ENCODE data around the gene VSIR.

The VSIR gene

DNA sequence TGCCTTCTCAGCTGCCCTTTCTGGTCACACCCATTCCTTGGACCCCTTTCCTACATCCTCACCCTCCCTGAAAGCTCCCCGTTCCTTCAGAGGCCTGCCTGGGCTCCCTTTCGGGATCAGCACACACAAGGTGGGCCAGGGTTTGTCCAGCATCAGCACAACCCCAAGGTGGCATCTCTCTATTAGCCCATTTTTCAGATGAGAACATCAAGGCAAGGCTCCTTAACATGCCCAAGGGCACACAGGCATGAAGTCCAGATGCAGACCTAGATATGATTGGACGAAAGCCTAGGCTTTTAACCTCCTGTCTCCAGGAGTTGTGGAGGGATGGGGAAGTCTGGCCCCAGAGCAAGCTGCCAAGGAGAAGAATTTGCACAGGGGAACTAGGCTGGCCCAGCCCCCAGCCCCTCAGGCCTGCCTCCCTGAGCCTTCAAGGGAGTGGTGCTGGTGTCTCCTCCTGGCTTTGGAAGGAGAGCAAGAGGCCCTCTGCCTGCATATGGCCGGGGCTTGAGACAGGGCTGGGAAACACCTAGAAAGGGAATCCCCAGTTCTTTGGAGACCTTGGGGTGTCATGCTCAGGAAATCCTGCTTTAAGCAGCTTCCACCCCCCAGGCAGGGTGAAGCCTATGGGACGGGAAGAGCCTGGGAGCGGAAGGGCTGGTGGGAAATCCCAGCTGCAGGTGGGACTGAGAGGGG, 9.0 kb upstream of the VSIR start:
- no peak for DNase-seq

DNA sequence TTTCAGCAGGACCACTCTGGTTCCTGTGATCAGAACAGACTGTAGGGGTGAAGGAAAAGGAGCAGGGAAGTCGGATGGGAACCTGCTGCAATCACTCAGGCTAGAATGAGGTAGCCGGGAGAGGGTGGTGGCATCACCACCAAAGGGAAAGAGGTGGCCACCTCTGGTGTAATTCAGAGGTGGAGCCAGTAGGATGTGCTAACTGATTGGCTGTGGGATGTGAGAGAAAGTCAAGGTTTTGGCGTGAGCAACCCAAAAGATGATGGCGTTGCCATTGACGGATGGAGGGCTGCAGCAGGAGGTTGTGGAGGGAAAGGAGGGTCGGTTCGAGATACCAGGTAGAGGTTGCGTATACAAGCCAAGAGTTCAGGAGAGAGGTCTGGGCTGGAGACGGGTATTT, 7.4 kb upstream of the VSIR start:
- DNase-seq, result no peak

DNA sequence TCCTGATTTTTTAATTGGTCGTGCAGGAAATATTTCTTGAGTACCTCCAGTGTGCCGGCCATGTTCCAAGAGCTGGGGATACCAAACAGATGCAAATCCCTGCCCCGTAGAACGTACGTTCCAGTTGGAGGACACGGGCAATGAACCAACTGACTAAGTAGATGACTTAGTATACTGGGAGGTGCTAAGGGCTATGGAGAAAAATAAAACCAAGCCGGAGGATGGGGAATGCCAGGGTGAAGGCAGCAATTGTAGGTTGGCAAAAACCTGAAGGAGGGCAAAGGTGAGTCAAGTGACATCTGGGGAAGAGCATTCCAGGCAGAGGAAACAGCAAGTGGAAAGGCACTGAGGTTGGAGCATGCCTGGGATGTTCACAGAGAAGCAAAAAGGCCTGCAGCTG, 6.8 kb upstream of the VSIR start:
- DNase-seq, result no peak

DNA sequence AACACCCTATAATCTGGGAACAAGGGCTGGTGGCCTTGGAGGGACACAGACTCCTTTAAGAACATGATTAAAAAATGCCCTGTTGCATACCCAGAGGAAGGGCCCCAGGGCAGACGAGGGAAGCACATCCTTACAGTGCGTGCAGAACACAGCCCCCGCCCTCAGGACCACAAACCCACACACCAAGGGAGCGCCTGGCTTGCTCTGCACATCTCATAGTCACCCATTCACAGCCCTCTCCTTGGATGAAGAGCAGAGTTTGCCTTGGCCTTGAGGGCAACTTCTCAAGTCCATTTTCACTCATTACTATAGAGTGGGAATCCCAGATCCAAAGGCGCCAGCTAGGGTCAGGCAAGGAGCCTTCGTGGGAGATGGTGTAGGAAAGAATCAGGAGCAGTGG, 6.3 kb upstream of the VSIR start:
- DNase-seq, result no peak

DNA sequence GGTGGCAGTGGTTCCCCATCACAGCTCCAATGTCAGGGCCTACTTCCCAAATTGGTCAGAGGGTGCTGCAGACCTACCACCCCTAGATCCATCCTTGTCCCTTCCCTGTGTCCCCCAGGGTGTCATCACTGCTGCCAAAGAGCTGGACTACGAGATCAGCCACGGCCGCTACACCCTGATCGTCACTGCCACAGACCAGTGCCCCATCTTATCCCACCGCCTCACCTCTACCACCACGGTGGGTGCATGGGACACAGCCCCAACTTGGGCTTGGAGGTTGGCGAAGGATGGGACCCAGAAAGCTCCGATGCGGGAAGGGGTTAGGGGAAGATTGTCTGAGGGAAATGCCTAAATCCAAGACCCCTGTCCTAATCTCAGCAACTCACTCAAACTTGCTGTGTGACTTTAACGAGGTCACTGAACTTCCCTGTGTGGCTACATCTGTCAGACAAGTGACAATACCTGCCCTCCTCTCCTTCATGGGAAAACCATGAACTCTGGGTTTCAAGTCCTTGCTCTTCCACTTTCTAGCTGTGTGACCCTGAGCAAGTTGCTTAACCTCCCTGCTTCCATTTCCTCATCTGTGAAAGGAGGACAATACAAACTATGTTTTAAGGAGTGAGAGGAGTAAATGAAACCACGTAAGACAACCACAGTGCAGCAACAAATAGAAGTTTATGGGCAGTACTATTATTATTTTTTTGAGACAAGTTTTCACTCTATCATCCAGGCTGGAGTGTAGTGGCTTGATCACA, 4.9 kb upstream of the VSIR start:
- no peak for DNase-seq

DNA sequence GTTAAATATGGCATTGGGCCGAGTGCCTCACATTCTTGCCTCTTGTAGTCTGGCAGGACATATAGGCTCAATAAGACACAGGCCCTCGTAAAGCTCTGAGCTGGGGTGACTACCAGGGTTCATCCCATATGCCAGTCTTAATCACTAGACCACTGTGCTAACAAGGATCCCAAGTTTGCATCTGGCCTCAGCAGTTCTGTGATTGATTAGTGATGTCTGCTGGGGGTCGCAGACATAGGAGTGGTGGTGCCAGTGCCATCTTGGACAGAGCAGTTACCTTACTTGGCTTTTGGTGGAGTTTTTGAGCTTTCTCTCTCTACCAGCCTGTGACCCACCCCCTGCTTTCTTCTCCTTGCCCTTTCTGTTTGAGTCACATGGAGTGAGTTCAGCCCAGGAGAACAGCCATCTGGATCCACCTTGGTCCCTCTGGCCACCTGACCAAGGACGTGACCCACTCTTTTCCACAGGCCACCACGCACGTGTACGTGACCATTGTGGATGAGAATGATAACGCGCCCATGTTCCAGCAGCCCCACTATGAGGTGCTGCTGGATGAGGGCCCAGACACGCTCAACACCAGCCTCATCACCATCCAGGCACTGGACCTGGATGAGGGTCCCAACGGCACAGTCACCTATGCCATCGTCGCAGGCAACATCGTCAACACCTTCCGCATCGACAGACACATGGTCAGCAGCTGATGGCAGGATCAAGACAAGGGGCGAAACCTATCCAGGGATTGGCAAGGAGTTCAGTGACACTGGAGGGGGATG, 4.1 kb upstream of the VSIR start:
- no peak for DNase-seq

DNA sequence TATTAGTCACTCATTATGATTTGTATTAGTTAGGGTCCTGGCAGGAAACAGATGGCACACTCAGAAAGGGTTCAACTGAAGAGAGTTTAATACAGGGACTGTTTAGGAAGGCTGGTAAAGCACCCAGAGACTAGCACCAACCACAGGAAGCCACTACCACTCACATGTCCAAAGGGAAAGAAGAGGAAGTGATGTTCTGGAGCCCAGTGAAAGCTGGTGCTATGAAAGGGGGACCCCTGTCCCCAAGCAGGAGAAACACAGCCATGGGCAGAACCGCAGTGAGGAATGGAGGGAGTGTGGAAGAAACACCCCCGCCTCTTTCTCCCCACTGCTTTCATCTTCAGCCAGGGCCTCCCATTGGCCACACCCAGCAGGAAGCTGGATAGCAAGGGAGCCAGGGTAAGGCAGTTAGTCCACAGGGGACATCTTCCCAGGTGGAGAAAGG, 3.2 kb upstream of the VSIR start:
- no peak for DNase-seq

DNA sequence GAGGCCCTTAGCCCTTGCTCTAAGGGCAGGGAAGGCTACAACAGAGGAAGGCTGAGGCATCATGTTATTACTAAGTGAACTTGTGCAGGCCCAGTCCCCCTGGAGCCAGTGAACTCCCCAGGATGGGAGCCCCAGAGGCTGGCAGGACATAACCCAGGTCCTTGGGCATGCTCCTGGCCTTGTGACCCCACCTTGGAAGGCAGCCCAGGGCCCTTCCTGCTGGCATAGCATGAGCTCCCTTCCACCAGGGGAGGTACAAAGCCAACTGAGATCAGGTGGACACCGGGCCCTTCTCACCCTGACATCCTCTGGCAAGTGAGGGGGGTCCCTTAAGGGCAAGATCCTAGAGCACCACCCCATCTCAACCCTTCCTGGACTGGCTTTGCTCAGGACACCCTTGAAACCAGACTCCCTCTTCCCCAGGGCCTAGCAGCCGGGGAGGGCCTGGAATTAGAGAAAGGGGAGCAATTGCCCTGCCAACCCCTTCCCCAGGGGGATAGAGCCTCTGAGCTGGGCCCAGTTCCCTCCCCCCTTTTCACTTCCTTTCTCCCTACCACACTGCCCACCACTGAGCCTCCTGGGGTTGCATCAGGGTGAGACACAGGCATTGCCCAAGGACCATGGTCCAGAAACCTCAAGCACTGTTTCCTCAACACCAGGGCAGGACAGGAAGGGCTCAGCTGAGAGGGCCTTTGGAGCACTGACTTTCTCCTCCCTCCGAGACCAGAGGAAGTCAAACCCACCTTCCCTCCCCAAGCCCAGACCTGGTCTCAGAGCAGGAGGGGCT, 1.8 kb upstream of the VSIR start:
- no peak for DNase-seq

DNA sequence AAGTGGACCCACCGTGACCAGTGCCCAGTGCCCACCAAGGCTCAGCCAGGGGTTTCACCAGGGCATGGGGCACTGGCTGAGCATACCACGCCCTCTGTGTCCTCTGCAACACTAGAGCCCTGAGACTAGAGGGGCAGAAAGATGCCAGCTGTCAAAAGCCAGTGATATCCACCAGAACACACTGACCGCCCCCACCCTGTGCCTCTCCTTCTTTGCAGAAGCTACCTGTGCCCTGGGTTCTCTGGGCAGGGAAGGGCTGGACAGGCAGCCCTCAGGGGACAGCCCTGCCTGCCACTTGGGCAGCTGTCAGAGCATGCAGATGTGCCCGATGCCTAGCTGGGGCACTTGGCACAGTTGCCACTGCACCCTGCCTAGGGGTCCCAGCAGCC, 494 bp downstream of the VSIR start:
- no peak for DNase-seq

DNA sequence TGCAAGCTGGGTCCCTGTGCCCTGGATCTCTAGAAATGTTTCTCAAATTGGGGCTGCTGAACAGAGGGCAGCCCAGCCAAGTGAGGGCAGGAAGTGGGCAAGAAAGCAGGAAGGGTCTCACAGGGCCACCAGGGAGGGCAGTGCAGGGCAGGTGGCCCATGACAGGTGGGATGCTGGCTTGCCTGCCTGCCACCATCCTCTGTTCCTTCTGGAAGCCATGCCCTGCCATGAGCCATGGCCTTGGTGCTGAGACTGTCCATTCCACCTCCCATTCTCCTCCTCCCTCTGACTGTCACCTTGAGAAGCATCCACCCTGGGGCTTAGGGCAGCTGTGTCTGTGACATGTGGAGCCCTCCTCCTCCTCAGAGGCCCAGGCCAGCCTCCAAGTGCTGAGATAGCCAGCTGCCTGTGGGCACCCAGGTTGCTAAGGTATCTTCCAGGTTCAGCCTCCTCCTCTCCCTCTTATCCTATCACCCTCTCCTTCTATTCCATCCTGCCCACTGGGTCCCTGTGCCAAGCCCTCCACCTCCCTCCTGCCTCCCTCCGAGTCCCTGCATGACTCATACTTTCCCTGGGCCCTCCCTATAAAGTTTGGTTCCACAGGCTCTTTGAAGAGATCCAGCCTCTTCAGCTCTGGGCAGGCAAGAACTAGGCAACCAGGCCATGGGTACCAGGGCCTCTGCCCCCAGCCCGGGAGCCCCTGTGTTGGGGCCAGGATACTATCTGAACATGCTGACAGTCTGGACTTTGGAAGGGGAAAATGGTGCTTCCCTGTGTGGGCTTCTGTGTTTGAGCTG, 1.3 kb downstream of the VSIR start:
- no peak for DNase-seq

DNA sequence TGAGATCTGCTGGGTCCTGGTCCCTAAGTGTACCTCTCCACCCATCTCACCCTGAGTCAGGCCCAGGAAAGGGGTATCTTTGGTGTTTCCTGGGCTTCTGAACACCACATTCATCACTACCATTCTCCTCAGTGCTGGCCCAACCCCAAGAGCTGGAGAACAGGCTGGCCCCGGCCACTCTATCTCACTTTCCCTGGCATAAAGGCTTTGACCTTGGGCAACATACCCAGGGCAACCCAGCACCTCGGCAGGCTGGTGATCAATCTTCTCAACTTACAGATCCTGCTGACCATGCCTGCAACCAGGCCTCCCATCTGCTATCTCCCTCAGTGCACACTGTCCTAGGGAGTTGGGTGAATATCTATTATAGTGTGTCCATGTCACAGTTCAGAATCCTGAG, 2.1 kb downstream of the VSIR start:
- DNase-seq, result no peak

DNA sequence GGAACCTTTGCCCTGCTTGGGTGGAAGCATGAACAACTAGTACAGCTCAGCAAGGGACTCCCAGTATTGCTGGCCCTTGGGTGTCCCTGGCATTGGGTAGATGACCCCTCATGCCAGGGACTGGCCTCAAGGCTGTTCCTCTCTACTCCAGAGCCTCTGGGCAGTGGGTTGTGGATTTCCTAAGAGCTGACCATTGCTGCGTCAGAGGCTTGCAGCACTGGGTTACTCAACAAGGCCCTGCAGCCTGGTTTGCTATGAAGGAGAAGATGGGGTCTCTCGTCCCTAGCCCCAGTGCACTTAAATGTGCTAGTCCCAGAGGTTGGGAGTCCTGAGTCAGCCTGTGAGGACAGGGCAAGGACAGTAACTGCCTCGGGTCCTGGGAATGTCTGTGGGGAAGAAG, 2.5 kb downstream of the VSIR start:
- DNase-seq, result no peak

DNA sequence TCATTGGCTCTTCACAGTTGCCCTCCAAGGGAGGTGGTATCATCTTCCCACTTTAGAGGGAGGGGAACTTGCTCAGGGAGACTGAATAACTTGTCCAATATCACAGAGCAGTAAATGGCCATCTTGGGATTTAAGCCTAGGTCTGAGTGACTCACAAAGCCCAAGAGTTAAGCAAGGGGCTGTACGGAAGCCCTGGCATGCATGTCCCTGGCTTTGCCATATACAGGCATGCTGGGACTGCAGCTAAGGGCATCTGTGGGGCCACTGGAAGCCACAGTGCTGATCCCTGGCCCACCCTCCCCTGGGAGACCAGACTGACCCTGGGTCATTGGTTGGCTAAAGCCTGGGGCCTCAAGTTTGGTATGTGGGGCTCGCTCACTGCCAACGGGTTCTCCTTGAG, 3.1 kb downstream of the VSIR start:
- DNase-seq, result no peak

DNA sequence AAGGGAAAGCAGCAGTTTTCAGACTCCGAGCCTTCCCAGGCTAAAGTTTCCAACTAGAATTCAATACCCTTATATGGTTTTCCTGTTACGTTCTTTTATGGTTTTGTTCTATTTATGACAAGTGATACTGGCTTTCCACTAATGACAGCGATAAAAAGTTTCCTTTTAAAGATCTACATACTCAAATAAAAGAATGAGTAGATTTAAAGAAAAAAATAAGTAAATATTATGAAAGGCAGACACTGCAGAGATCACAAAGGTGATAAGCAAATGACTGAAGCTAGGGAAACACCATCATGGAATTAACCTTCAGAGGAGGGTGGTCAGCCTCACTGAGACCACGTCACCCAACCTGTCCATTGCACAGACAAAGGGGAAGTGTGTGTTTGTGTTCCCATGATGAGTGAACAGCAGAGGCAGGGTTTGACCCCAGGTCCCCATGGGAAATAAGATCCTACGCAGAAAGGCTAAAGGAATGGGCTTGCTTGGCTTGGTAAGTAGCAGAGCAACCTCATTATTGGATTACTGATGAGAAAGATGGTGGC, 4.0 kb downstream of the VSIR start:
- no peak for DNase-seq

DNA sequence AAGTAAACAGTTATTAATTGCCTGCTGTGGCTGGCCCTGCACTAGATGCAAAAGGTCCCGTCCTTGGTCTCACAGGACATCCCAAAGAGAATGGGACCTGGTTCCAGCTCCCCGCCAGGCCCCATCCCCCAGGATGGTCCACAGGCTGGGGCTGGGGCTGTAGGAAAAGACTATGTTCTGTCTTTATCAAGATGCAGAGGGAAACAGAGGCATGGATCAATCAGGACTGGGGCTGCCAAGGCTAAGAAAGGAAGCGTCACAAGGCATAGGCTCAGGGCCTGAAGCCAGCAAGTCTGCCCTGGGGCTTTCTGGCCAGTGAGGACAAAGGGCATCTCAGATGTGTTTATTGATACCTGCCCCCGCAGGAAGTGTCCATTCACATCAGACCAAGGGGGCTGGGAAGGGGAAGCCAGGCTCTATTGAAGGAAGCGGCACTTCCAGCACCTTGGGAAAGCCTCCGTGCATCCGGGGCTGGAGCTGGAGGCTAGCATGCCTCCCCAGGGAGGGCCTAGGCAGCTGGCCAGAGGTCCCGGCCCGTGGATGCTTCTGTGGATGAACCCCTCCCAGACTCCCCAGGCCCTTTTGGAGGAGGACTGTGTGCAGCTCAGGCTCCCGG, 5.8 kb downstream of the VSIR start:
- DNase-seq, result no peak

DNA sequence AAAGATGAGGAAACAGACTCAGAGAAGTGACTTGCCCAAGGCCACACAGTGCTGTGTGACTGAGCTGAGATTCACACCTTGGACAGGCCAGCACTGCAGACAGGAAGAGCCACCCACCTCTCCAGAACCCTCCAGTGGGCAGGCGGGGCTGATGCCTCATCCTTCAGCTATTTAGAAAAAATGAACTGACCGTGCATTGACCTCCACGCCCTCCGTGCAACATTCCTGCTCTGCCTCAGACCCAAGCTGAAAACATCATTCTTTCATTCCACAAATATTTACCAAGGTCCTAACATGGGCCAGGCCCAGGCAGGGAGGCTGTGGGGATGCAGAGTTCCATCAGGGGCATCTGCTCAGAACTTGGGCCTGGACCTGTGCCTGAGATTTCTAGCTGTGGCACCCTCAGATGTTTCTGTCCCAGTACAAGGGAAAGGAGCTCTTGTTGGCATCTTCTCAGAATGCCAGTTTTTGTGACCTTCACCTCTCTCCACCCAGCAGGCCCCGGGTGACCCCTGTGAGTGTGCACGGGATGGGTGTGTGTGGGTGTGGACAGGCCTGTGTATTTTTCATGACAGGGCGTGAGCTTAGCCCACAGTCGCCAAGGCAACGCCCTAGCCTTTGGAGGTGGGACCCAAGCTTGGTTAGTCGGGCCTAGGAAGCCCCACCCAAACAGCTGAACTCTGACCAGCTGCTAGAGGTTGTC, 6.5 kb downstream of the VSIR start:
- no peak for DNase-seq

DNA sequence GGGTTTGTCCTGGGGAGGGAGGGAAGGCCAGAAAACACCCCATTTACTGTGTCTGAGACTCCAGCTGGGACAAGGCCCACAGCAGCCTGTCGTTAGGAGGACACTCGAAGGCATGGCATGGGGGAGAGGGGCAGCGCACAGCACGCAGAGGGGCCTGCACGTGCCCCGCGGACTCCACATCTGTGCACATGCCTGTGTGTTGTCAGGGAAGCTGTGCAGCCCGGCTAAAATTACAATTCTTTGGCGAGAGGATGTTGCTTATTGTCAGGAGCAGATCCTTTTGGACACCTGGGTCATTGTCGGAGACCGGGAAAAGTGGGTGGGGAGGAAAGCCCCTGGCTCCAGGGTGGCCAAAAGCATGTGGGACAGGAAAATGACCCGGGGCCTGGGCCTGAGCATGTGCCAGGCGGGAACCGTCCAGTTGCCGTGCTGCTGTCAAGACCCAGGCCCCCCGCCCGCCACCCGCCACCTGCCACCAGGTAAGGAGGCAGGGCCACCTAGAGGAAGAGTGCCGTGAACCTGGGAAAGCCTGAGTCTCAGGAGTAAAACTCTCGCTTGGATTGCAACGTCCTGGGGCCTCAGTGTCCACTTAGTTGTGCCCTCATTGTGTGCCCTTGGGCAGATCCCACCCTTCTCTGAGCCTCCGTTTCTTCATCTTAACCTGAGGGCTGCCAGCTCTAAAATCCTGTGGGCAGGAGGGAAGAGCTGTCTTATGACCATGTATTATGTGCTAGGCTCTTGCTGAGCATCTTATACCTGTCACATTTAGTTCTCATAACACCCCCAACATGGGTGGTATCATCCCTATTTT, 7.2 kb downstream of the VSIR start:
- DNase-seq, result no peak

DNA sequence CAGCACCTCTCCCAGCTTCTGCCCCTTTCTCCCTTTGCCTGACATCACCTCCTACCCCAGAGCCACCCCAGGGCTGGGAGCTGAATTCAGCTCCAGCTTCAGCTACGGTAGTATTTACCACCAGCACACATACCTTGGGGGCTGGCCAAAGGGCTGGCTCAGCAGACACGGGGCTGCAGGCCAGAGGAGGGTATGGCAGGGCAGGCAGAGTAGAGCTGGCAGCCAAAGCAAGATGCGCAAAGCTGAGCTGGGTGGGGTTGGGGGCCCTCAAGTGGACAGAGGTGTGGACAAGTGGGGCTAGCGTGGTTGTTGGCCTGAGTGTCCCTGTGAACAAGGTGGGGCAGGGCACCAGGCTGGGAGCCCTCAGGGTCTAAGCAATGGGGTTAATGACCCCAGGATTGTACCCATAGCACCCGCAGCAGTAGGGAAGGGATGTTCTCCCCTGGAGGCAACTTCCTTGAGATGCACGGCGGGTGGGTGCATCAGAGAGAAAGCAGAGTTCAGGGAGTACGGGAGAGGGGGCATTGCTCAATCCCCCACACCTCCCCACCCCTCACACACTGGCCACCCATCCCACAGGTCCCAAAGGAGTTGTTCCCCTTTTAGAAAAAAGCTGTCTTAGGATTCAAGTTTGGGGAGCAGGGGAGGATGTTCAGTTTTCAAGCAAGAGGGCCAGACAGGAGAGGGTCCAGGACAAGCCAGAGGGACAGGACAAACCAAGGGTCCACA, 8.0 kb downstream of the VSIR start:
- DNase-seq, result no peak

All from NCI-H1436 (cell line).